GM18517 (cell line): ENCODE measurements around the gene FBN3.

Source experiments
- ATAC-seq: cut with Tn5 transposase; IDR thresholded peaks from one replicate; pipeline ENCODE4 v1.9.1; 2021; ENCODE audit warnings: mild to moderate bottlenecking, moderate library complexity; ENCODE audit not compliant: unreplicated experiment

The FBN3 gene

GRCh38 chr19:8148410-8149260, 757 bp downstream of the FBN3 start:
- no peak for ATAC-seq

GRCh38 chr19:8148088-8148409, 1.3 kb downstream of the FBN3 start:
- ATAC-seq, result no peak

DNA sequence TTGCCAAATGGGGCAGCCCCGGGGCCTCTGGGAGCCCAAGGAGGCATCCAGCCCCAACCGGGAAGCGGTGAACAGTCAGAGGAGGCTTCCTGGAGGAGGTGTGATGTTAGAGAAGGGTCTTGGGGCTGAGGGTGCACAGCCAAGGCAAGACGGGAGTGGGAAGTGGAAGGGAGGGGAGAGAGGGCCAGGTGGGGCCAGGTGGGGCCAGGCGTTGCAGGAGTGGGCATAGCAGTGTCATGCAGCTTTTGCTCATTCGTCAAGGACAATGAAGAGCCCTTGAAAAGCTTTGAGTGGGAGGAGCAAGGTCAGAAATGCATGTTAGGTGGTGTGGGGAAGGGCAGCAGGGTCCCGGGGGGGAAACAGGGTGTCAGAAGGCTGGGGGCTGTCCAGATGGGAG, 1.8 kb downstream of the FBN3 start:
- ATAC-seq, result no peak

- ATAC-seq, result no peak
Observed at GRCh38 chr19:8146877-8147581, 2.4 kb downstream of the FBN3 start.

DNA sequence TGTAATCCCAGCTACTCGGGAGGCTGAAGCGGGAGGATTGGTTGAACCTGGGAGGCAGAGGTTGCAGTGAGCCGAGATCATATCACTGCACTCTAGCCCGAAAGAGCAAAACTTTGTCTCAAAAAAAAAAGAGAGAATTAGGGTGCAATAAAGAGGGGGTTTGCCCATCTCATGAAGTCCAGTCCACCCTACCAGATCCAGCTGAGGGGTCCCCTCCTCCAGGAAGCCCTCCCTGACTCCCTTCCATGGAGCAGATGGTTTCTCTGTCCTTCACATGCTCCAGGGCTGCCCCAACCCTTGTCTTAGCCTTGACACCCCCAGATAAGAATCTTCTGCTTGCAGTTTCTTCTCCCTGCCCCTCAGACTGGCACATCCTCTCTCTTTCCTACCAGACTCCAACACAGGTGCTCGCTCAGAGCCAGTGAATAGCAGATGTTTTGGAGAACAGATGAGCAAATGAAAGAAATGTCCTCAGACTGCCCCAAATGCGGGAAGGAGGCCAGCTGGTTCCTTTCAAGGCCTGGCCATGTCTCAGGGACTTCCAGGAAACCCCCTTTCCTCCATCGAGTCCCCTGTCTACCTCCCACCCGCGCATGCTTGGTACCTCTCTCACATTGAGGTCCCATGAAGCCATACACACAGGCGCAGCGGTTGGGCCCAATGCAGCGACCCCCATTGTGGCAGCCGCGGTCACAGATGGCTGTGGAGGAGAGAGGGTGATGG, 5.0 kb downstream of the FBN3 start:
- ATAC-seq, result no peak

DNA sequence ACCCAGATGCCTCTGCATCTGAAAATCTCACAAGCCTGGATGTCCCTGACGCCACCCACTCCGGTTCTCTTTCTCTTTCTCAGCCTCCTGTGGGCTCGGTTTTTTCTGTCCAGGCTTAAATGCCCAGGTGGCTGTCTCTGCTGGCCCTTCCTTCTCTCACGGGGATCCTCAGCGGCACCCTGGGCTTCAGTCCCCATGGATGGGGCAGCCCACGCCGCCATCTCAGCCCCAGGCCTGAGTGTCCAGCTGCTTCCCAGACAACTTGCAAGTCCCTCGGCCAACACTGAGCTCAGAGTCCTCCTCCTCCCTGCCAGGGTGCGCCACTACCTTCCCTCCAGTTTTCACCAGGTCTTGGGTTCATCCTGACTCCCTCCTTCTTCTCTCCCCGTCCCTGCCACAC, 6.4 kb downstream of the FBN3 start:
- no peak for ATAC-seq

GRCh38 chr19:8142513-8142900, 6.9 kb downstream of the FBN3 start:
- ATAC-seq, result no peak

DNA sequence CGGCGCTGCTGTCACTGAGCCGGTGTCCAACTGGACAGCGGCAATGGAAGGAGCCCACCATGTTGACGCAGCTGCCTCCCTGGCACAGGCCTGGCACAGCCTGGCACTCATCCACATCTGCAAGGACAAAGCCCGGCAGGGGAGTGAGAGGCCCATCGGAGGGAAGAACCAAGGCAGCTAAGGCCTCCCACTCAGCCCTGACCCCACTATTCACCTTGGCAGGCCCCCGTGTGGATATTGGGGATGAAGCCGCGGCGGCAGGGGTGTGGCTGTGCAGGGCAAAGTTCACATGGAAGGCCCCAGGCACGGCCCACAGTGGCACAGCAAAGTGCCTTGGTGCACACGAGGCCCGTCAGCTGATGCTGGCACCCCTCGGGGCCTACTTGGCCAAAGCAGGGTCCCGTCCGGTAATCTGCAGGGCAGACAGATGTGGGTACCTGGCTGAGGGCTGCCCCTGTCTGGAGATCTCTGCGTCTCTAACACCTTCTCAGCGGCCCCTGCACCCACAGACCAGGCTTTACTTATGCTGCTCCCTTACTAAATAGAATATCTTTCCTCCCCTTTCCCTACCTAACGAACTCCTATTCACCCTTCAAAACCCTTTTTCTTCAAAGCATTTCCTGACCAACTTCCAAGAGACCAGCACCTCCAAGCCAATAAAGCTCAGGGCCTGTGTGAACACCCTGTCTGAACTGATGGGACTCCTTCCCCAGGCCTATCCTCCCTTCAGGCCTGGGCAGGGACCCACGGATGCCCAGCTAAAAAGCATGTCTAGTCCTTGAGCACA, 7.5 kb downstream of the FBN3 start:
- no peak for ATAC-seq

DNA sequence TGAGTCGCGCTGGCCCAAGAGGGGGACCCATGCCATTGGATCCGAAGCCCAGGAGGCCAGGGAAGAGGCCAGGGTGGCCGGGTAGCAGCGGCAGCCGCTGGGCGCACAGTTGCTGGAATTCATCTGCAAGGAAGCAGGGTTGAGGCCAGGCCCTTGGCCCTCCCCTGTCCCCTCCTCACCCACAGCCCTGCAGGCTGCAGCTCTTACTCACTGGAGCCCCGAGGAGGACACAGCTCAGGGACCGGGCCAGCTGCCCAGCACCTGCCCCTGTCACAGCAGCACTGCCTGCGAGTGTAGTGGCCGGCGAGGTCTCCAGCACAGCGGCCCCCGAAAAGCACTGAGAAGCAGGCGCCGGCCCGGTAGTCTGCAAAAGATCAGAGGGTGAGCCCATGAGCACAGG, 11.2 kb downstream of the FBN3 start:
- no peak for ATAC-seq

DNA sequence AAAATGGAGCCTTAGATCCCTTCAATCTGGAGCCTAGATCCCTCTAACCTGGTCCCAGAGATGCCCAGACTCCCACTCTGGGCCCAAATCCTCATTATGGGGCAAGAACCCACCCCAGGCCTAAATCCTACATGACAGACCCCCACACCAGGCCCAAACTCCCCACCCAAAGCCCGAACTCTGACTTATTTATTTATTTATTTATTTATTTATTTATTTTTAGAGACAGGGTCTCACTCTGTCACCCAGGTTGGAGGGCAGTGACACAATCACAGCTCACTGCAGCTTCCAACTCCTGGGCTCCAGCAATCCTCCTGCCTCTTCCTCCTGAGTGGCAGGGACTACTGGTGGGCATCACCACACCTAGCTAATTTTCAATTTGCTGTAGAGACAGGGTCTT, 12.0 kb downstream of the FBN3 start:
- ATAC-seq, result no peak

- ATAC-seq, result no peak
Observed at GRCh38 chr19:8135946-8136618, 13.3 kb downstream of the FBN3 start.

- ATAC-seq, result no peak
Observed at GRCh38 chr19:8132858-8133458, 16.4 kb downstream of the FBN3 start.

DNA sequence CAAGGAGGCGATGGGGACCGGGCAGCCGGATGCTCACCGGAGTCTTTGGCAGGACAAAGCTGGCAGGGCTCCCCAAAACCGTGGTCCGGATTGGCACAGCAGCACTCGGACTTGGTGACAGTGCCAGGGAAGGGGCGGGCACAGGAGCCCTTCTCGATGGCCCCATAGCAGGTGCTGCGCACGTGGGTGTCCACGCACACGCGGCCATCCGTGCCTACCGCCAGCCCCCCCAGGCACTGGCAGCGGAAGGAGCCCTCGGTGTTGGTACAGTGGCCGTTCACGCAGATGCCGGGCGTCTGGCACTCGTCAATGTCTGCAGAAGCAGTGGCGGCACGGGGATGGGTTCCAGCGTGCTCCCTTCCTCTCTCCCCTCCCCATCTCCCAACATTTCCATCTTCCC, 17.9 kb downstream of the FBN3 start:
- no peak for ATAC-seq

DNA sequence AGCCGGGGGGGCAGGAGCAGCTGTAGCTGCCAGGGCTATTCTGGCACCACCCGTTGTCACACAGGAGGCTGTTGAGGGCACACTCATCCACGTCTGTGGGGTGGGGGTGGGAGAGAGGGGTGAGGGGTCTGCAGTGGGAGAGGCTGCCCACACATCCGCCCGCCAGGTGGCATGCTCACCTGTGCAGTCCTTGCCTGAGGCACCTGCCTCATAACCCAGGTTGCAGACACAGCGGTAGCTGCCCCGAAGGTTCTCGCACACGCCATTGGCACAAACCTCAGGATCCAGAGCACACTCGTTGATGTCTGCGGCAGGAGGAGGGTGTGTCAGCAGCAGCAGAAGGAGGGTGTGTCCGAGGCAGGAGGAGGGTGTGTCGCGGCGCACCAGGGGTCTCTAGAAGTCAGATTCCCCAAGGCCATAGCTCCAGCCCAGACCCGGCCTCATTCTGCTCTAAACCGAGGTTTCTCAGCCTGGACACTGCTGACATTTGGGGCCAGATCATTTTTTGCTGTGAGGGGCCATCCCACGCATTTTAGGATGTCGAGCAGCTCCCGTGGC, 20.3 kb downstream of the FBN3 start:
- ATAC-seq, result no peak

GRCh38 chr19:8128551-8128950, 20.8 kb downstream of the FBN3 start:
- no peak for ATAC-seq

DNA sequence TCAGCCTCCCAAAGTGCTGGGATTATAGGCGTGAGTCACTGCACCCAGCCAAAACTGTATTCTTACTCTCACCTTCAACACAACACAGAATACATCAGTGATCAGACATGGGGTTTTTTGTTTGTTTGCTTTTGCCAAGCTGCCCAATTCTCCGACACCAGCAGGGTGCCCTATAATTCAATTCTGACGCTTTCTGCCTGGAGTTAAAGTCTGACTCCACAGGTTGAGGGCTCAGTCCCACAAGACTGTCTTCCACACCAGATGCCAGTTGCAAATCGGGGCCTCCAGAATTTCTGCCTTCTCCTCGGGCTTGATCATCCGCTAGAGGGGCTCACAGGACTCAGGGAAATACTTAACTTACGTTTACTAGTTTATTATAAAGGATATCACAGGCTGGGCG, 22.1 kb downstream of the FBN3 start:
- ATAC-seq, result no peak

DNA sequence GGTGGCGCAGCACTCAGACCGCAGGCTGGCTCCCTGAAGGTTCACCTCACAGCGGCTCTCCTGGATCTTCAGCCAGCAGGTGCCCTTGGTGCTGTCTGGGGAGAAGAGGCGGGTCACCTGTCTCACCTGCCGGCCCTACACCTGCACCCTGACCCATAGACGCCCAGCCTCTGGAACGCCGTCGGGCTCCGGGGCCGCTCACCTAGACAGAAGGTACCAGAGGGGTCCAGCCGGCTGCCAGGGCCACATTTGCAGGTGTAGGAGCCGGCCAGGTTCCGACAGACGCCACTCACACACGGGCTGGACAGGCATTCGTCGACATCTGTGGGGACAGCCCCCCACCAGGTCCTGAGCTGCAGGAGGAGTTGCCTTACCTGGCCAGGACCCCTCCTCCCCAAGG, 22.9 kb downstream of the FBN3 start:
- no peak for ATAC-seq

GRCh38 chr19:8126008-8126407, 23.4 kb downstream of the FBN3 start:
- no peak for ATAC-seq

GRCh38 chr19:8123683-8124082, 25.7 kb downstream of the FBN3 start:
- no peak for ATAC-seq
